Measurements from ENCODE around the gene TKTL1. TPM values are rescaled to one million over a fixed set of nuclear protein-coding genes. Genes with fewer than 3 reads are reported as not detected.

The TKTL1 gene
- total RNA-seq, 2 experiments from 2014 or later = 1.7 to 2.3 TPM

DNA sequence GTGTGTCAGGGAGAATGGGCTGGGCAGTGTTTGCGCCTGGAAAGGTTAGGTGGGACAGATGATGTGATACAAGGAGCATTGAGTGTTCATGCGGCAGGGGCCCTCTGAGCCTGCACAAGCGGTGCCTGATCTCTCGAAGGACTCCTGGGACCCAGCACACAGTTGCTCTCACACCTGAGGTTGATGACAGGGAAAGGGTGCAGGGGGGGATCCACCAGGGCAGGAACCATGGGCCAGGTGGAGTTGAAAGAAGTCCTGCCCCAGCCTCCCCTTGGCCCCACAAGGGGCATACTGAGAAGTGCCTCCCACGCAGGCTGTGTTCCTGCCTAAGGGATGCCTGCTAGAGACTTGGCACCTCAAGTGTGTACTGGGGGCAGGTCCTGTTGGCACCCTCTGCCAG lies 33.1 kb downstream of the TKTL1 start:
- DNase-seq (no peak), ATAC-seq (ENCODE audit: poor library complexity) (no peak)
- CTCF ChIA-PET = no interaction called here
- Mint-ChIP-seq H3K9me3 (no peaks in the 10 kb centered on the region), H3K27me3 (no peaks in the 10 kb centered on the region), H3K4me1 (ENCODE audit: low read depth) (peaks cover 50% of the 10 kb centered on the region), H3K27ac (peak overlapping the region; percentile 87), H3K4me3 (peak overlapping the region; percentile 51), H3K36me3 (ENCODE audit: low read depth) (no peaks in the 10 kb centered on the region)
- Histone ChIP-seq H3K9me3 (ENCODE audit: control insufficient read depth in 1 of 2, insufficient read depth in 1 of 2, low read length in 2 of 2) (no peaks in the 10 kb centered on the region), H3K27ac (ENCODE audit: low read depth in 1 of 2, low read length in 2 of 2) (peak overlapping the region in 1 of 2 donors; percentile 9), H3K36me3 (ENCODE audit: insufficient read depth, low read length) (no peaks in the 10 kb centered on the region), H3K4me3 (ENCODE audit: low read length) (no peak overlapping the region), H3K27me3 (ENCODE audit: control insufficient read depth in 1 of 2, insufficient read depth in 2 of 2, low read length in 2 of 2) (no peaks in the 10 kb centered on the region), H3K4me1 (ENCODE audit: insufficient read depth, low read length) (peaks cover 51% of the 10 kb centered on the region)
- TF ChIP-seq, protein P1, sequence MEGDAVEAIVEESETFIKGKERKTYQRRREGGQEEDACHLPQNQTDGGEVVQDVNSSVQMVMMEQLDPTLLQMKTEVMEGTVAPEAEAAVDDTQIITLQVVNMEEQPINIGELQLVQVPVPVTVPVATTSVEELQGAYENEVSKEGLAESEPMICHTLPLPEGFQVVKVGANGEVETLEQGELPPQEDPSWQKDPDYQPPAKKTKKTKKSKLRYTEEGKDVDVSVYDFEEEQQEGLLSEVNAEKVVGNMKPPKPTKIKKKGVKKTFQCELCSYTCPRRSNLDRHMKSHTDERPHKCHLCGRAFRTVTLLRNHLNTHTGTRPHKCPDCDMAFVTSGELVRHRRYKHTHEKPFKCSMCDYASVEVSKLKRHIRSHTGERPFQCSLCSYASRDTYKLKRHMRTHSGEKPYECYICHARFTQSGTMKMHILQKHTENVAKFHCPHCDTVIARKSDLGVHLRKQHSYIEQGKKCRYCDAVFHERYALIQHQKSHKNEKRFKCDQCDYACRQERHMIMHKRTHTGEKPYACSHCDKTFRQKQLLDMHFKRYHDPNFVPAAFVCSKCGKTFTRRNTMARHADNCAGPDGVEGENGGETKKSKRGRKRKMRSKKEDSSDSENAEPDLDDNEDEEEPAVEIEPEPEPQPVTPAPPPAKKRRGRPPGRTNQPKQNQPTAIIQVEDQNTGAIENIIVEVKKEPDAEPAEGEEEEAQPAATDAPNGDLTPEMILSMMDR (IDR thresholded peaks at IDR 0.05) = no peak
- POLR2A ChIA-PET = interaction anchor here (2.0 kb wide), 1 partner anchor 51 kb away, joined by 11 read pairs; the partner anchor contains the start of gene EMD
- intact Hi-C loops (cut with DNase I, micrococcal nuclease) = loop anchor here in 1 of 2 experiments (5.0 kb wide), 1 partner anchor 44 kb away; the partner anchor contains the start of gene FLNA

GRCh38 chrX:154329294-154329693 lies 33.7 kb downstream of the TKTL1 start:
- no peak overlapping the region for H3K4me3 Mint-ChIP-seq
- H3K36me3 Mint-ChIP-seq (ENCODE audit: low read depth) = no peaks in the 10 kb centered on the region
- CTCF ChIA-PET = interaction anchor here (0.9 kb wide), 1 partner anchor 12 kb away, joined by 4 read pairs; no protein-coding TSS in a partner anchor
- Histone ChIP-seq H3K9me3 (ENCODE audit: control insufficient read depth in 1 of 2, insufficient read depth in 1 of 2, low read length in 2 of 2) (no peaks in the 10 kb centered on the region), H3K4me3 (ENCODE audit: low read length) (no peak overlapping the region), H3K27ac (ENCODE audit: low read depth in 1 of 2, low read length in 2 of 2) (peak overlapping the region in 1 of 2 donors; percentile 9), H3K36me3 (ENCODE audit: insufficient read depth, low read length) (no peaks in the 10 kb centered on the region), H3K4me1 (ENCODE audit: insufficient read depth, low read length) (peaks cover 56% of the 10 kb centered on the region), H3K27me3 (ENCODE audit: control insufficient read depth in 1 of 2, insufficient read depth in 2 of 2, low read length in 2 of 2) (no peaks in the 10 kb centered on the region)
- intact Hi-C loops (cut with DNase I, micrococcal nuclease) = loop anchor here in 1 of 2 experiments (5.0 kb wide), 1 partner anchor 43 kb away; the partner anchor contains the start of gene FLNA
- TF ChIP-seq, protein P1 (IDR thresholded peaks at IDR 0.05) = no peak
- DNase-seq (no peak), ATAC-seq (ENCODE audit: poor library complexity) (no peak)
- no peaks in the 10 kb centered on the region for H3K27me3 Mint-ChIP-seq
- H3K9me3 Mint-ChIP-seq = no peaks in the 10 kb centered on the region
- H3K4me1 Mint-ChIP-seq (ENCODE audit: low read depth) = peaks cover 56% of the 10 kb centered on the region
- peak overlapping the region; percentile 87 for H3K27ac Mint-ChIP-seq
- POLR2A ChIA-PET = interaction anchor here (2.0 kb wide), 1 partner anchor 50 kb away, joined by 11 read pairs; the partner anchor contains the start of gene EMD

DNA sequence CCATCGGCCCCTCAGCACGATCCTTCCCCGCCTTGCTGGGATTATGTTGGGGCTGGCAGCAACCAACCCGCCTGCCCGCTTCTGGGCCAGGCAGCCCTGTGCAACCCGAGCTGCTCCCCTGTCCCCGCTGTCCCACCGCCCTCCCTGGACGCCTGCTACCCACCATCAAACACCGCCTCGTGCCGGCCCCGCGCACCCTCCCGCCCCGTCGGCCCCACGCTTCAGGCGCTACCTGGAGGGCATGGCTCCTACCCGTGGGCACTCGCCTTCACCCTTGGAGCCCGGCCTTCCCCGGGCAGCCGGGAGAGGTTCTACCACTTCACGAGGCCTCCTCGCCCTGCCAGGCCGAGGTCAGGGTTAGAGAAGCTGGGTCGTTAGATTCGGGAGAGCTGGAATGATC lies 37.0 kb downstream of the TKTL1 start:
- H3K27ac ChIP-seq (ENCODE audit: low read depth in 1 of 2, low read length in 2 of 2) = no peak overlapping the region
- H3K27me3 ChIP-seq (ENCODE audit: control insufficient read depth in 1 of 2, insufficient read depth in 2 of 2, low read length in 2 of 2) = no peaks in the 10 kb centered on the region
- no peaks in the 10 kb centered on the region for H3K36me3 ChIP-seq (ENCODE audit: insufficient read depth, low read length)
- H3K4me1 ChIP-seq (ENCODE audit: insufficient read depth, low read length) = peaks cover 36% of the 10 kb centered on the region
- no peak overlapping the region for H3K27ac Mint-ChIP-seq
- H3K4me1 Mint-ChIP-seq (ENCODE audit: low read depth) = peaks cover 48% of the 10 kb centered on the region
- H3K9me3 Mint-ChIP-seq = no peaks in the 10 kb centered on the region
- DNase-seq = peak in 1 of 14 experiments; percentile 1
- intact Hi-C loops (cut with DNase I, micrococcal nuclease) = no loop called here
- H3K27me3 Mint-ChIP-seq = no peaks in the 10 kb centered on the region
- ATAC-seq (ENCODE audit: poor library complexity) = no peak
- ChIA-PET CTCF (no interaction called here), POLR2A (no interaction called here)
- H3K36me3 Mint-ChIP-seq (ENCODE audit: low read depth) = no peaks in the 10 kb centered on the region
- H3K4me3 ChIP-seq (ENCODE audit: low read length) = no peak overlapping the region
- H3K9me3 ChIP-seq (ENCODE audit: control insufficient read depth in 1 of 2, insufficient read depth in 1 of 2, low read length in 2 of 2) = no peaks in the 10 kb centered on the region
- no peak overlapping the region for H3K4me3 Mint-ChIP-seq
- TF ChIP-seq, protein P1 (IDR thresholded peaks at IDR 0.05) = no peak
